Measurements from ENCODE around the gene HPD.

The HPD gene

GRCh38 chr12:121802485-121802842 is 56.2 kb downstream of the HPD start:
- no peak overlapping the region for H2BK12ac ChIP-seq (ENCODE audit: low read length)
- no peak overlapping the region for H4K8ac ChIP-seq (ENCODE audit: low read depth, low read length)
- H3K36me3 ChIP-seq (replicated peaks in 1 of 2; ENCODE audit: control insufficient read depth in 2 of 2, insufficient read depth in 2 of 2, low read length in 2 of 2), result peaks cover 12 to 41% of the 10 kb centered on the region in 2 donors
- H3K27ac ChIP-seq (replicated peaks; ENCODE audit: low read length), result peak overlapping the region; percentile 98
- H2BK15ac ChIP-seq (ENCODE audit: low read length), result no peak overlapping the region
- no peak overlapping the region for H3K18ac ChIP-seq (ENCODE audit: low read length)
- H3K27me3 ChIP-seq (ENCODE audit: control insufficient read depth in 3 of 3, insufficient read depth in 3 of 3, low read depth in 1 of 3, low read length in 3 of 3), result no peaks in the 10 kb centered on the region
- H3K9me3 ChIP-seq (replicated peaks in 1 of 2; ENCODE audit: control insufficient read depth in 2 of 2, insufficient read depth in 1 of 2, low read depth in 1 of 2, low read length in 2 of 2), result no peaks in the 10 kb centered on the region
- H3K23ac ChIP-seq (ENCODE audit: low read depth, low read length, poor library complexity), result no peak overlapping the region
- H3K14ac ChIP-seq (ENCODE audit: low read length), result no peak overlapping the region
- H2AFZ ChIP-seq (ENCODE audit: low read length), result no peak overlapping the region
- no peak overlapping the region for H2AK5ac ChIP-seq (ENCODE audit: low read depth, low read length)
- H3K9ac ChIP-seq (ENCODE audit: low read depth, low read length, poor library complexity), result peak overlapping the region; percentile 64
- H3K79me1 ChIP-seq (ENCODE audit: low read depth, low read length), result peaks cover 21% of the 10 kb centered on the region
- H2BK120ac ChIP-seq (ENCODE audit: low read depth, low read length), result no peak overlapping the region
- no peak overlapping the region for H3K4ac ChIP-seq (ENCODE audit: low read length)
- H3K4me3 ChIP-seq (ENCODE audit: low read length in 2 of 2), result peak overlapping the region; percentile 56 to 83
- peak overlapping the region; percentile 98 for H3K4me2 ChIP-seq (ENCODE audit: insufficient read depth, low read length, poor library complexity, severe bottlenecking)
- no CpG with 5 or more reads among the region's 1 CpG for WGBS, 2 donors (ENCODE audit: extremely low coverage in 2 of 2, insufficient read length in 2 of 2, insufficient replicate concordance in 1 of 2)
- H3K4me1 ChIP-seq (ENCODE audit: control insufficient read depth in 2 of 2, insufficient read depth in 1 of 2, low read depth in 1 of 2, low read length in 2 of 2), result peaks cover 26 to 36% of the 10 kb centered on the region in 2 donors
- H2BK5ac ChIP-seq (ENCODE audit: low read length), result no peak overlapping the region
- no peak overlapping the region for H4K91ac ChIP-seq (ENCODE audit: low read depth, low read length, poor library complexity)
- DNase-seq (ENCODE audit: low spot score), result no peak

- Histone ChIP-seq H3K4me3 (ENCODE audit: low read length in 2 of 2) (peak overlapping the region; percentile 56 to 92), H2AFZ (ENCODE audit: low read length) (no peak overlapping the region), H3K4me1 (ENCODE audit: control insufficient read depth in 2 of 2, insufficient read depth in 1 of 2, low read depth in 1 of 2, low read length in 2 of 2) (peaks cover 30 to 38% of the 10 kb centered on the region in 2 donors), H3K14ac (ENCODE audit: low read length) (no peak overlapping the region), H2BK12ac (ENCODE audit: low read length) (no peak overlapping the region), H4K8ac (ENCODE audit: low read depth, low read length) (no peak overlapping the region), H3K36me3 (replicated peaks in 1 of 2; ENCODE audit: control insufficient read depth in 2 of 2, insufficient read depth in 2 of 2, low read length in 2 of 2) (peaks cover 11 to 42% of the 10 kb centered on the region in 2 donors), H2AK5ac (ENCODE audit: low read depth, low read length) (no peak overlapping the region), H2BK120ac (ENCODE audit: low read depth, low read length) (no peak overlapping the region), H3K4ac (ENCODE audit: low read length) (no peak overlapping the region), H3K18ac (ENCODE audit: low read length) (peak overlapping the region; percentile 99), H3K27ac (replicated peaks; ENCODE audit: low read length) (peak overlapping the region; percentile 85), H2BK5ac (ENCODE audit: low read length) (peak overlapping the region; percentile 4), H3K79me1 (ENCODE audit: low read depth, low read length) (peaks cover 20% of the 10 kb centered on the region), H3K9ac (ENCODE audit: low read depth, low read length, poor library complexity) (peak overlapping the region; percentile 66), H3K9me3 (replicated peaks in 1 of 2; ENCODE audit: control insufficient read depth in 2 of 2, insufficient read depth in 1 of 2, low read depth in 1 of 2, low read length in 2 of 2) (no peaks in the 10 kb centered on the region), H2BK15ac (ENCODE audit: low read length) (no peak overlapping the region), H3K27me3 (ENCODE audit: control insufficient read depth in 3 of 3, insufficient read depth in 3 of 3, low read depth in 1 of 3, low read length in 3 of 3) (no peaks in the 10 kb centered on the region), H3K23ac (ENCODE audit: low read depth, low read length, poor library complexity) (no peak overlapping the region), H4K91ac (ENCODE audit: low read depth, low read length, poor library complexity) (no peak overlapping the region), H3K4me2 (ENCODE audit: insufficient read depth, low read length, poor library complexity, severe bottlenecking) (peak overlapping the region; percentile 72)
- no peak for DNase-seq (ENCODE audit: low spot score)
- WGBS, 2 donors (ENCODE audit: extremely low coverage in 2 of 2, insufficient read length in 2 of 2, insufficient replicate concordance in 1 of 2), result 100% methylated on average over 1 of the region's 18 CpGs; no CpG with 5 or more reads in 1 of the 2 donors
These were observed 56.8 kb downstream of the HPD start for GRCh38 chr12:121801595-121802484.

DNA sequence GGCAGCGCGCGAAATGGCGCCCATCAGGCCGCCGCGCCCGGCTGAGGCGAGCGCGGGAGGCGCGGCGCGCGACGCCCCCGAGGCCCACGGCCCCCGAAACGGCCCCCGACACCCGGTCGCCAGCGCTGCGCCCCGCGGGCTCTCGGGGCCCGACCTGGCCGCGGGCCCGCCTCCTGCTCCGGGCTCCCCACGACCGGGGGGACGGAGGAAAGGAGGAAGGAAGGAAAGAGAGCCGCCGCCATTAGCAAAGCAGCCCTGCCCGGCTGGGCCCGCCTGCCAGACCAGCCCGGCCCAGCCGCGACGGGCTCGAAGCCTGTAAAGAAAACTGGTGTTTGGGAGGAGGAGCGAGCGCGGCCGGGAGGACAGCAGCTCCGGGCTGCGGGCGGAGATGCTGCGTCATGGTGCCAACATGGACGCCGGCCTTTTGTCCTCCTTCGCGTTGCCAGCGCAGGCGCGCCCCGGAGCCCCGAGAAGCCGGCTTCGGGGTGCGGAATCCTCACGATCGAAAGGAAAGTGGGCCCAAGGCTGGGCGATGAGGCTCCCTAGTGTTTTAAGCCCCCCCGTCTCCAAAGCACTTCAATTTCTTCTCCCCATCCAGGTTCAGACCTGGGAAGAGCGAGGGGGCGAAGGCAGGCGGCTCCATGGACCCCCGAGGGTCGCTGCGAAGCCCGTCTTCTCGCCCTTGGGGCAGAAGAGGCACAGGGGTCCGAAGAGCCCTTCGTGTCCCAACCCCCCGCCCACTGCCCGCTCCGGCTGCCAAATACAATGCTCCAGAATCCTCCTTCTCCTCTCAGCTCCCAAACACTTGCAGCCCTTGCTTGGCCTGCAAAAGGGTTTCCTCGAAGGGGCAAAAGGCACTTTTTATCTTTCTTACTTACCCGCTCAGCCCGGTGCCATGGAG is 57.7 kb downstream of the HPD start:
- Histone ChIP-seq H2BK120ac (ENCODE audit: low read depth, low read length) (peak overlapping the region; percentile 99), H4K8ac (ENCODE audit: low read depth, low read length) (peak overlapping the region; percentile 77), H3K4me1 (ENCODE audit: control insufficient read depth in 2 of 2, insufficient read depth in 1 of 2, low read depth in 1 of 2, low read length in 2 of 2) (peaks cover 28 to 30% of the 10 kb centered on the region in 2 donors), H2AK5ac (ENCODE audit: low read depth, low read length) (peak overlapping the region; percentile 99), H4K91ac (ENCODE audit: low read depth, low read length, poor library complexity) (no peak overlapping the region), H2BK12ac (ENCODE audit: low read length) (no peak overlapping the region), H3K23ac (ENCODE audit: low read depth, low read length, poor library complexity) (peak overlapping the region; percentile 94), H3K9ac (ENCODE audit: low read depth, low read length, poor library complexity) (peak overlapping the region; percentile 95), H3K79me1 (ENCODE audit: low read depth, low read length) (peaks cover 16% of the 10 kb centered on the region), H3K4me3 (ENCODE audit: low read length in 2 of 2) (peak overlapping the region; percentile 56 to 92), H2BK15ac (ENCODE audit: low read length) (peak overlapping the region; percentile 6), H3K14ac (ENCODE audit: low read length) (peak overlapping the region; percentile 66), H3K27ac (replicated peaks; ENCODE audit: low read length) (peak overlapping the region; percentile 85), H3K18ac (ENCODE audit: low read length) (peak overlapping the region; percentile 99), H3K27me3 (ENCODE audit: control insufficient read depth in 3 of 3, insufficient read depth in 3 of 3, low read depth in 1 of 3, low read length in 3 of 3) (no peaks in the 10 kb centered on the region), H3K9me3 (replicated peaks in 1 of 2; ENCODE audit: control insufficient read depth in 2 of 2, insufficient read depth in 1 of 2, low read depth in 1 of 2, low read length in 2 of 2) (no peaks in the 10 kb centered on the region), H2AFZ (ENCODE audit: low read length) (no peak overlapping the region), H3K4ac (ENCODE audit: low read length) (peak overlapping the region; percentile 100), H3K4me2 (ENCODE audit: insufficient read depth, low read length, poor library complexity, severe bottlenecking) (peak overlapping the region; percentile 72), H3K36me3 (replicated peaks in 1 of 2; ENCODE audit: control insufficient read depth in 2 of 2, insufficient read depth in 2 of 2, low read length in 2 of 2) (peaks cover 15 to 44% of the 10 kb centered on the region in 2 donors), H2BK5ac (ENCODE audit: low read length) (peak overlapping the region; percentile 4)
- no peak for DNase-seq (ENCODE audit: low spot score)
- WGBS, 2 donors (ENCODE audit: extremely low coverage in 2 of 2, insufficient read length in 2 of 2, insufficient replicate concordance in 1 of 2), result no CpG with 5 or more reads among the region's 86 CpGs
